ENCODE measurements around the gene CRYBG3.

The CRYBG3 gene

DNA sequence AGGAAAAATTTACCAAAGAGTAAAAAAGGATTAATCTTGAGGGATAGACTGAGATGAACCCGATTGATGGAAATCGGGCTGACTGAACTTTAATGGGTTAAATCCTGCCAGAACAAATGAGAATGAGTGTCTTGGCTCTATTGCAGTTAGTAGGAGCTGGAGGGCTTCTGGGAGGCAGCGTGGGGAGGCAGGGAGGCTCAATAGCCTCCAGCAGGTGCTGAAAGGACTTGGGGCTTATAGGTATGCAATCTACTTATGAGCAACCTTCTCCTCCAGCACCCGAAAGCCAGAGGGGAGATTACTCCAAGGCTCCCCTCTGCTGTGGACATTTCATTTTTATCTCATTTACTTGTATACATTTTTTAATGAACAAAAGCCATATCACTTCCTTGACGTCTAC, 1.0 kb upstream of the CRYBG3 start:
- TF ChIP-seq TAF1 (IDR thresholded peaks at IDR 0.05; ENCODE audit: borderline replicate concordance, insufficient read depth, low read length) (no peak), POLR2AphosphoS5 (IDR thresholded peaks at IDR 0.05; ENCODE audit: low read depth, low read length) (no peak), FOXP2 (optimal IDR thresholded peaks at IDR 0.05; ENCODE audit: borderline replicate concordance, extremely low read depth, extremely low read length, insufficient read depth) (no peak), SIN3A (IDR thresholded peaks at IDR 0.05; ENCODE audit: borderline replicate concordance, insufficient read depth, low read length) (no peak)
- TF ChIP-seq, protein P1, sequence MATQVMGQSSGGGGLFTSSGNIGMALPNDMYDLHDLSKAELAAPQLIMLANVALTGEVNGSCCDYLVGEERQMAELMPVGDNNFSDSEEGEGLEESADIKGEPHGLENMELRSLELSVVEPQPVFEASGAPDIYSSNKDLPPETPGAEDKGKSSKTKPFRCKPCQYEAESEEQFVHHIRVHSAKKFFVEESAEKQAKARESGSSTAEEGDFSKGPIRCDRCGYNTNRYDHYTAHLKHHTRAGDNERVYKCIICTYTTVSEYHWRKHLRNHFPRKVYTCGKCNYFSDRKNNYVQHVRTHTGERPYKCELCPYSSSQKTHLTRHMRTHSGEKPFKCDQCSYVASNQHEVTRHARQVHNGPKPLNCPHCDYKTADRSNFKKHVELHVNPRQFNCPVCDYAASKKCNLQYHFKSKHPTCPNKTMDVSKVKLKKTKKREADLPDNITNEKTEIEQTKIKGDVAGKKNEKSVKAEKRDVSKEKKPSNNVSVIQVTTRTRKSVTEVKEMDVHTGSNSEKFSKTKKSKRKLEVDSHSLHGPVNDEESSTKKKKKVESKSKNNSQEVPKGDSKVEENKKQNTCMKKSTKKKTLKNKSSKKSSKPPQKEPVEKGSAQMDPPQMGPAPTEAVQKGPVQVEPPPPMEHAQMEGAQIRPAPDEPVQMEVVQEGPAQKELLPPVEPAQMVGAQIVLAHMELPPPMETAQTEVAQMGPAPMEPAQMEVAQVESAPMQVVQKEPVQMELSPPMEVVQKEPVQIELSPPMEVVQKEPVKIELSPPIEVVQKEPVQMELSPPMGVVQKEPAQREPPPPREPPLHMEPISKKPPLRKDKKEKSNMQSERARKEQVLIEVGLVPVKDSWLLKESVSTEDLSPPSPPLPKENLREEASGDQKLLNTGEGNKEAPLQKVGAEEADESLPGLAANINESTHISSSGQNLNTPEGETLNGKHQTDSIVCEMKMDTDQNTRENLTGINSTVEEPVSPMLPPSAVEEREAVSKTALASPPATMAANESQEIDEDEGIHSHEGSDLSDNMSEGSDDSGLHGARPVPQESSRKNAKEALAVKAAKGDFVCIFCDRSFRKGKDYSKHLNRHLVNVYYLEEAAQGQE (IDR thresholded peaks at IDR 0.05; ENCODE audit: insufficient read depth in 1 of 2, low read depth in 2 of 2, low read length in 2 of 2), result no peak

DNA sequence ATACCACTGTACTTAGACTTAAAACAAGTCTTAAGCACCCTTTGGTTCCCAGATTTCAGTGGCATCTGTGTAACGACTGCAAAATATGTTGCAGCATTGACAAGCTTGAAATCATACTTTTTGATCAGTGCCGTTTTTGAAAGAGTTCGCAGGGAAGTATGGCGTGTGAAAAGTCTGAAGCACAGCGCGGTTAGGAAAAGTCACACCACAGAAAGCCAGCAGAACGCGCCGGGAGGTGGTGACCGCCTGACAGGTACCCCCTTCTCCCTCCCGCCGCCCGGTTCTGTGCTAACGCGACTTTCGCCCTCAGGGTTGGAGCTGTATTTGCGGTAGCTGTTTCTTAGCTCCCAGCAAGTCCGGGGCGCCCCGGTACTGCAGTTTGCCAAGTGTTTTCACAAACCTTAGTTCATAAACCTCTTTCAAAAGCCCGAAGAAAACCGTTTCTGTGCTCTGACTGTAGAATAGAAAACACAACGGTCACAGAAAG, 481 bp upstream of the CRYBG3 start:
- TF ChIP-seq, protein P1 (IDR thresholded peaks at IDR 0.05; ENCODE audit: insufficient read depth in 1 of 2, low read depth in 2 of 2, low read length in 2 of 2), result no peak
- TF ChIP-seq TAF1 (IDR thresholded peaks at IDR 0.05; ENCODE audit: borderline replicate concordance, insufficient read depth, low read length) (no peak), SIN3A (IDR thresholded peaks at IDR 0.05; ENCODE audit: borderline replicate concordance, insufficient read depth, low read length) (no peak), FOXP2 (optimal IDR thresholded peaks at IDR 0.05; ENCODE audit: borderline replicate concordance, extremely low read depth, extremely low read length, insufficient read depth) (no peak), POLR2AphosphoS5 (IDR thresholded peaks at IDR 0.05; ENCODE audit: low read depth, low read length) (no peak)

DNA sequence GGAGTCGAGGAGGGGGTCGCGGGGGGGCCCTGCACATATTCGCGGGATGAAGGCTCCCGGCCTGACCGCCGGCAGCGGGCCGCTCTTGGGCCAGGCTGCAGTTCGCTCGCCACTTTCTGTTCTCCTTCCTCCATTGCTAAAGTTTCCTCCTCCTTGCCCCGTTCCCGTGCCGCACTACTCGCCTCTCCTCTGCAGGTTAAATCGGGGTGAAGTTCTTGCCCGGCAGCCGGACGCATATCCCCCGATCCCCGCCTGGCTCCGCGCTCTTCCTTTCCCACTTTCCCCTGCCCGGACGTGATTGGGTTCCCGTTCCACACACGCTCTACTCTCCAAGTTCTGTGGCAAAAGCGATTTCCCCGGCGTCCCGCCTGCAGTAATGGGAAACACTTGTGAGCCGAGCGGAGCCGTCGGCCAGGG, 556 bp downstream of the CRYBG3 start:
- TF ChIP-seq, protein P1 (IDR thresholded peaks at IDR 0.05; ENCODE audit: insufficient read depth in 1 of 2, low read depth in 2 of 2, low read length in 2 of 2), result no peak
- TF ChIP-seq FOXP2 (optimal IDR thresholded peaks at IDR 0.05; ENCODE audit: borderline replicate concordance, extremely low read depth, extremely low read length, insufficient read depth) (no peak), SIN3A (IDR thresholded peaks at IDR 0.05; ENCODE audit: borderline replicate concordance, insufficient read depth, low read length) (no peak), TAF1 (IDR thresholded peaks at IDR 0.05; ENCODE audit: borderline replicate concordance, insufficient read depth, low read length) (no peak), POLR2AphosphoS5 (IDR thresholded peaks at IDR 0.05; ENCODE audit: low read depth, low read length) (no peak)

DNA sequence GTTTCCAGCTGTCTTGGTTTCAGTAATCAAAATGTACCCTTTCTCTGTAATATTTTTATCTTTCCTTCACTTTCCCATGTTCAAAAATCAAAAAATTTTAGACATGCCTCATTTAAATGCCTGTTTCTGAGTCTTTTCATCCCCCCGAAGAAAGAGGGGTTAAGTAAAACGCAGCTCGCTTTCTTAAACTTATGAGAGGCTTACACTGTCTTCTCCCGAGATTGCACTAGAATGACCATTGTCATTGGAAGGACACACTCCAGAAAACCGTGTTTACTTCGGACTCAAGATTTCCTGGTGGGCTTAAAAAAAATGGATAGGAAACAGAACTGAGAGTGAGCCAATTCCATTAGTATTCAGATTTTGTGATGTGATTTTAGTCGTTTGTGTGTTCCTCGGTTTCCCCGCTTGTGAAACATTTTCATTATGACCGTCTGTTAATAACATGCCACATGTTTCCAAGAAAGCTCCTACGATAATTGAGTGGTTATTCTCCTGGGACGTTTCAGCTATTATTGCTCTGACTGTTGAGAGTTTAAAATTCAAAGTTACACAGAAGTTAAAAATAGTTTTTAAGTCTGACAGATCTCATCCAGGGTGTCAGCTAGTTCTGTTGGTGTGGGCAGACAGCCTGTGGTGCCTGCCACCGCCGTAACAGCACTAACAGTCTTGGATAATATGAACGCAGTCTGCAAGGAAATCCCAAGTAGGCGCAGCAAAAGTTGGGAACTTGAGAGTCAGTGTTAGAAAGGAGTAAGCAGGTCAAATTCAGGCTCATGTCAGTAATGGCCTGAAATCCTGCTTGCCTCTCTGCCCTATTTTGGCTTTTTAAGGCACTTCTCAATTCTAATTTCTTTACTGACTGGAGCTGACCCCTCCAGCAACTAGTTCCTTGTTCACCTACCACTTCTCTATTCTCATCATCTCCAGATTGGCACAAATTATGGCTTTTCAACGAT, 1.5 kb downstream of the CRYBG3 start:
- no peak for TF ChIP-seq POLR2AphosphoS5 (IDR thresholded peaks at IDR 0.05; ENCODE audit: low read depth, low read length)
- TF ChIP-seq, protein P1 (IDR thresholded peaks at IDR 0.05; ENCODE audit: insufficient read depth in 1 of 2, low read depth in 2 of 2, low read length in 2 of 2), result no peak
- TF ChIP-seq FOXP2 (optimal IDR thresholded peaks at IDR 0.05; ENCODE audit: borderline replicate concordance, extremely low read depth, extremely low read length, insufficient read depth), result no peak
- no peak for TF ChIP-seq TAF1 (IDR thresholded peaks at IDR 0.05; ENCODE audit: borderline replicate concordance, insufficient read depth, low read length)
- no peak for TF ChIP-seq SIN3A (IDR thresholded peaks at IDR 0.05; ENCODE audit: borderline replicate concordance, insufficient read depth, low read length)
